CD14-positive monocyte (primary cell): ENCODE results near the gene MAP2. TPM values are rescaled to one million over a fixed set of nuclear protein-coding genes. Genes with fewer than 3 reads are reported as not detected.

ENCODE experiments used
- DNase-seq, 3 donors: peaks; one replicate each; pipeline ENCODE4 v3.0.0-alpha.2; 2011 to 2022
- H2AFZ ChIP-seq: 2 replicates; pipeline ENCODE4 v1.6.0; 2012; ENCODE audit warnings: mild to moderate bottlenecking, low read depth, low read length, inconsistent platforms; ENCODE audit not compliant: insufficient read depth, poor library complexity, severe bottlenecking
- H3K27ac ChIP-seq, 2 donors: 1 replicate in 1 of 2; 2 replicates in 1 of 2; pipeline ENCODE4 v1.5.1; 2012 to 2013; ENCODE audit warnings: low read length in 2 of 2, control low read depth in 1 of 2, inconsistent platforms in 1 of 2, low read depth in 1 of 2, mild to moderate bottlenecking in 1 of 2
- H3K27me3 ChIP-seq, 2 donors: one replicate each; pipeline versions ENCODE4 v1.6.0 to v1.6.1; 2011 to 2013; ENCODE audit warnings: low read length in 2 of 2; ENCODE audit not compliant: control insufficient read depth in 2 of 2, insufficient read depth in 2 of 2
- H3K36me3 ChIP-seq, 2 donors: replicated peaks in 1 of 2; 1 replicate in 1 of 2; 2 replicates in 1 of 2; pipeline versions ENCODE4 v1.5.1 to v1.6.1; 2012 to 2013; ENCODE audit warnings: low read length in 2 of 2, control low read depth in 1 of 2, inconsistent platforms in 1 of 2, mild to moderate bottlenecking in 1 of 2; ENCODE audit not compliant: insufficient read depth in 2 of 2, control insufficient read depth in 1 of 2
- H3K4me1 ChIP-seq, 2 donors: 1 replicate in 1 of 2; 2 replicates in 1 of 2; pipeline versions ENCODE4 v1.5.1 to v1.6.1; 2012 to 2013; ENCODE audit warnings: low read length in 2 of 2, control low read depth in 1 of 2, inconsistent platforms in 1 of 2, mild to moderate bottlenecking in 1 of 2, moderate library complexity in 1 of 2; ENCODE audit not compliant: insufficient read depth in 2 of 2, control insufficient read depth in 1 of 2
- H3K4me2 ChIP-seq: replicated peaks from 2 replicates; pipeline ENCODE3; 2012; ENCODE audit warnings: low read length, moderate library complexity, mild to moderate bottlenecking; ENCODE audit not compliant: poor library complexity, severe bottlenecking; ENCODE audit errors: extremely low read depth
- H3K4me3 ChIP-seq, 3 experiments: fragments of 200-600 bp in 1 of 3; sonication (generic) in 1 of 3; replicated peaks in 1 of 3; 1 replicate in 2 of 3; 2 replicates in 1 of 3; pipeline ENCODE4 v1.5.1; 2011 to 2013; ENCODE audit warnings: low read length in 3 of 3, mild to moderate bottlenecking in 3 of 3, control low read depth in 2 of 3, low read depth in 2 of 3, inconsistent platforms in 1 of 3, moderate library complexity in 1 of 3
- H3K79me2 ChIP-seq: 2 replicates; pipeline ENCODE4 v1.6.0; 2012; ENCODE audit warnings: mild to moderate bottlenecking, control low read depth, inconsistent platforms, low read length, moderate library complexity; ENCODE audit not compliant: insufficient read depth
- H3K9ac ChIP-seq: 2 replicates; pipeline ENCODE4 v1.6.0; 2017; ENCODE audit warnings: low read length, mild to moderate bottlenecking; ENCODE audit not compliant: insufficient read depth, poor library complexity, severe bottlenecking
- H3K9me3 ChIP-seq, 2 donors: replicated peaks in 1 of 2; 1 replicate in 1 of 2; 2 replicates in 1 of 2; pipeline versions ENCODE4 v1.5.1 to v1.6.1; 2012 to 2013; ENCODE audit warnings: low read length in 2 of 2, control low read depth in 1 of 2; ENCODE audit not compliant: control insufficient read depth in 1 of 2, insufficient read depth in 1 of 2
- H4K20me1 ChIP-seq: 2 replicates; pipeline ENCODE4 v1.6.0; 2012; ENCODE audit warnings: mild to moderate bottlenecking, low read length, control low read depth, moderate library complexity; ENCODE audit not compliant: insufficient read depth
- H3K27ac Mint-ChIP-seq, 7 donors: one replicate each; pipeline ENCODE4 v1.8.0; 2020; ENCODE audit warnings: mild to moderate bottlenecking in 7 of 7, mixed read lengths in 7 of 7, moderate library complexity in 6 of 7, inconsistent platforms in 2 of 7
- H3K27me3 Mint-ChIP-seq, 3 donors: one replicate each; pipeline ENCODE4 v1.8.0; 2021 to 2022; ENCODE audit warnings: low read depth in 3 of 3, mild to moderate bottlenecking in 3 of 3, mixed read lengths in 3 of 3, moderate library complexity in 3 of 3, inconsistent platforms in 1 of 3
- H3K36me3 Mint-ChIP-seq, 2 donors: one replicate each; pipeline ENCODE4 v1.8.0; 2020; ENCODE audit warnings: mixed read lengths in 2 of 2, inconsistent platforms in 1 of 2, mild to moderate bottlenecking in 1 of 2
- H3K4me1 Mint-ChIP-seq: one replicate; pipeline ENCODE4 v1.8.0; 2020; ENCODE audit warnings: mild to moderate bottlenecking, mixed read lengths
- H3K4me3 Mint-ChIP-seq, 2 donors: one replicate each; pipeline ENCODE4 v1.8.0; 2020; ENCODE audit warnings: mild to moderate bottlenecking in 2 of 2, mixed read lengths in 2 of 2, moderate library complexity in 1 of 2
- H3K9me3 Mint-ChIP-seq, 7 donors: one replicate each; pipeline ENCODE4 v1.8.0; 2020 to 2022; ENCODE audit warnings: mixed read lengths in 7 of 7, mild to moderate bottlenecking in 6 of 7, moderate library complexity in 6 of 7, inconsistent platforms in 2 of 7
- CTCF ChIP-seq: fragments of 200-600 bp; IDR thresholded peaks from one replicate; pipeline ENCODE4 v1.8.0; 2022; ENCODE audit warnings: antibody characterized with exemption, mild to moderate bottlenecking
- WGBS: methylation state at CpG from one replicate; pipeline ENCODE4 v1.1.5; 2013; ENCODE audit warnings: missing lambda C conversion rate; ENCODE audit not compliant: insufficient coverage; 5-methylcytosine and 5-hydroxymethylcytosine counted together
- intact Hi-C, 2 donors: fragments of 100-400 bp; cut with micrococcal nuclease; formaldehyde crosslinking; loops; one replicate each; pipeline versions ENCODE4 v1.15.0 to v1.15.1; 2023
- polyA plus RNA-seq, 3 donors: library from polyadenylated mRNA; depleted of rRNA in 1 of 3; unstranded in 2 of 3; stranded (reverse) in 1 of 3; fragments of 300-500 nt in 2 of 3; fragments of >200 nt in 1 of 3; fragmentation: Illumina TruSeq in 2 of 3; gene quantifications; 1 replicate in 2 of 3; 2 replicates in 1 of 3; pipeline ENCODE4 v1.2.3, GENCODE V29; 2012 to 2021

The MAP2 gene
- polyA plus RNA-seq, 3 donors, result not detected

- WGBS, result no CpG with 5 or more reads among the region's 1 CpG
- Mint-ChIP-seq H3K27me3 (no peaks in the 10 kb centered on the region), H3K4me3 (no peak overlapping the region), H3K27ac (no peak overlapping the region), H3K36me3 (no peaks in the 10 kb centered on the region), H3K4me1 (no peaks in the 10 kb centered on the region), H3K9me3 (peaks cover 0 to 3% (median 0%) of the 10 kb centered on the region in 7 donors)
- Histone ChIP-seq H2AFZ (no peak overlapping the region), H3K27me3 (no peaks in the 10 kb centered on the region), H3K9ac (no peak overlapping the region), H3K36me3 (no peaks in the 10 kb centered on the region), H4K20me1 (no peaks in the 10 kb centered on the region), H3K9me3 (no peaks in the 10 kb centered on the region), H3K4me1 (no peaks in the 10 kb centered on the region), H3K4me2 (no peak overlapping the region), H3K79me2 (no peaks in the 10 kb centered on the region), H3K27ac (no peak overlapping the region), H3K4me3 (no peak overlapping the region)
- no peak for DNase-seq
- TF ChIP-seq CTCF, result no peak
- intact Hi-C loops, result no loop called here
These were observed 186.8 kb downstream of the MAP2 start for GRCh38 chr2:209610631-209611030.

GRCh38 chr2:209613649-209614305 lies 189.9 kb downstream of the MAP2 start:
- WGBS, result 92% methylated on average over 2 of the region's 5 CpGs
- intact Hi-C loops, result no loop called here

More at GRCh38 chr2:209613649-209614305, 189.9 kb downstream of the MAP2 start:
- Histone ChIP-seq H3K9me3 (peaks cover 4% of the 10 kb centered on the region in 2 donors), H3K27me3 (no peaks in the 10 kb centered on the region), H2AFZ (no peak overlapping the region), H3K4me2 (no peak overlapping the region), H3K79me2 (no peaks in the 10 kb centered on the region), H3K27ac (no peak overlapping the region), H4K20me1 (no peaks in the 10 kb centered on the region), H3K36me3 (no peaks in the 10 kb centered on the region), H3K4me3 (no peak overlapping the region), H3K9ac (no peak overlapping the region), H3K4me1 (no peaks in the 10 kb centered on the region)
- H3K27ac Mint-ChIP-seq, result no peak overlapping the region
- no peak for TF ChIP-seq CTCF
- H3K9me3 Mint-ChIP-seq, result peaks cover 3 to 9% (median 5%) of the 10 kb centered on the region in 7 donors
- H3K36me3 Mint-ChIP-seq, result no peaks in the 10 kb centered on the region
- no peaks in the 10 kb centered on the region for H3K4me1 Mint-ChIP-seq
- no peak for DNase-seq
- no peaks in the 10 kb centered on the region for H3K27me3 Mint-ChIP-seq
- H3K4me3 Mint-ChIP-seq, result no peak overlapping the region
